Measurements from ENCODE around the gene ZNF688. TPM values are rescaled to one million over a fixed set of nuclear protein-coding genes. Genes with fewer than 3 reads are reported as not detected.
A peak's percentile ranks its signal among the peaks of the same experiment; 100 is the strongest.
"Not testable (repeated sequence)": the region's sequence is repeated elsewhere in the genome, so short reads cannot be mapped to it uniquely, and the experiment has no call there.

Gene ZNF688
- polyA plus RNA-seq, 4 donors, result 10.4 to 14.4 (median 12.7) TPM

- no peak for DNase-seq (ENCODE audit: low read depth in 4 of 4, low spot score in 3 of 4)
Measured at GRCh38 chr16:30535106-30535776, 36.3 kb downstream of the ZNF688 start.

- peak; percentile 86 to 92 (median 89) for DNase-seq (ENCODE audit: low read depth in 4 of 4, low spot score in 3 of 4)
Measured at GRCh38 chr16:30534368-30535105, 37.0 kb downstream of the ZNF688 start, which contains the start of gene ZNF747. Gene ZNF747, minus strand, starts transcription at chr16:30534858. Its CDS starts 179 bp downstream, at chr16:30534679.

- no peak for DNase-seq (ENCODE audit: low read depth in 4 of 4, low spot score in 3 of 4)
Measured at GRCh38 chr16:30533748-30534367, 37.7 kb downstream of the ZNF688 start.

- DNase-seq (ENCODE audit: low read depth in 4 of 4, low spot score in 3 of 4), result no peak
Measured at GRCh38 chr16:30533146-30533522, 38.4 kb downstream of the ZNF688 start.

GRCh38 chr16:30532285-30533145 is 39.0 kb downstream of the ZNF688 start:
- no peak for DNase-seq (ENCODE audit: low read depth in 4 of 4, low spot score in 3 of 4)

- no peak for DNase-seq (ENCODE audit: low read depth in 4 of 4, low spot score in 3 of 4)
Measured at GRCh38 chr16:30530163-30531037, 41.1 kb downstream of the ZNF688 start.

- DNase-seq (ENCODE audit: low read depth in 4 of 4, low spot score in 3 of 4), result no peak
Measured at GRCh38 chr16:30528799-30529457, 42.6 kb downstream of the ZNF688 start.

GRCh38 chr16:30527635-30528178 is 43.8 kb downstream of the ZNF688 start:
- no peak for DNase-seq (ENCODE audit: low read depth in 4 of 4, low spot score in 3 of 4)

- DNase-seq (ENCODE audit: low read depth in 4 of 4, low spot score in 3 of 4), result peak; percentile 97 to 98 (median 97)
Measured at GRCh38 chr16:30526823-30527634, 44.5 kb downstream of the ZNF688 start.

GRCh38 chr16:30526137-30526822 is 45.2 kb downstream of the ZNF688 start, which contains the start of gene ZNF768:
Gene ZNF768, minus strand, starts transcription at chr16:30526566. Its CDS starts 153 bp downstream, at chr16:30526413.
- no peak for DNase-seq (ENCODE audit: low read depth in 4 of 4, low spot score in 3 of 4)

- DNase-seq (ENCODE audit: low read depth in 4 of 4, low spot score in 3 of 4), result no peak
Measured at GRCh38 chr16:30525844-30526136, 45.7 kb downstream of the ZNF688 start.

- no peak for DNase-seq (ENCODE audit: low read depth in 4 of 4, low spot score in 3 of 4)
Measured at GRCh38 chr16:30524575-30525568, 46.6 kb downstream of the ZNF688 start.

GRCh38 chr16:30523768-30524574 is 47.5 kb downstream of the ZNF688 start:
- DNase-seq (ENCODE audit: low read depth in 4 of 4, low spot score in 3 of 4), result no peak

- DNase-seq (ENCODE audit: low read depth in 4 of 4, low spot score in 3 of 4), result not testable (repeated sequence)
Measured at GRCh38 chr16:30522702-30523463, 48.6 kb downstream of the ZNF688 start.
